ENCODE results near the gene LRRC32.
A peak's percentile ranks its signal among the peaks of the same experiment; 100 is the strongest.

The LRRC32 gene

GRCh38 chr11:76699451-76700091, 29.0 kb upstream of the LRRC32 start:
- peak; percentile 78 for DNase-seq (ENCODE audit: low spot score)

DNA sequence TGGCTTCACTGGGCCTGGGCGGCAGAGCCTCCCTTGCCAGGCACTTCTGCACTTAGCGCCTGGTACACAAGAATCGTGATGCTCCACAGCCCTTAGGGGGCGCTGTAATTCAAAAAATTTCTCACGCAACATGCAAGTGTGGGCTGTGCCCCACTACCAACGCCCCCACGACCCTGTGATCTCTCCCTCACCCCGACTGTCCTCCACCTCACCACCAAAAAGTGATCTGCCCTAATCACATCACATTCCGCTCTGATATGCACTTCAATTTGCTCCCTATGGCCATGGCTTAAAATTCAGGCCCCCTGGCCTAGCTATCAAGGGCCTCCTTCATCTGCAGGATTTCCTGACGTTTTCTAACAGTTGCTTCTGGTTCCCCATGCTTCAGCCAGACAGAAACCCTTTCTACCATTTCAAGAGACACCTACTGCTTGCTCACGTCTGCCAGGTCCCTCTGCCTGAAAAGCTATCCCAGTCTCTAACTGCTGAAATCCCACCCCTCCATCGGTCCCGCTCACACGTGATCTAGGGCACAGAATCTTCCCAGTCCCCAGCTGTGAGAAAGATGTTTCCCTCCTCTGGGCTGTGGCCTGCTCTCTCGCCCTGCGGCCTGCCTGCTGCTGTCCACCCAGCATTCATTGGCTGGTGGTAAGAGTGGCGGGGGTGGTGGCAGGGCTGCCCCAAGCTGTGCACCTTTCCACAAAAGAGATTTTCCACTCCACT, 27.9 kb upstream of the LRRC32 start:
- peak; percentile 85 for DNase-seq (ENCODE audit: low spot score)

DNA sequence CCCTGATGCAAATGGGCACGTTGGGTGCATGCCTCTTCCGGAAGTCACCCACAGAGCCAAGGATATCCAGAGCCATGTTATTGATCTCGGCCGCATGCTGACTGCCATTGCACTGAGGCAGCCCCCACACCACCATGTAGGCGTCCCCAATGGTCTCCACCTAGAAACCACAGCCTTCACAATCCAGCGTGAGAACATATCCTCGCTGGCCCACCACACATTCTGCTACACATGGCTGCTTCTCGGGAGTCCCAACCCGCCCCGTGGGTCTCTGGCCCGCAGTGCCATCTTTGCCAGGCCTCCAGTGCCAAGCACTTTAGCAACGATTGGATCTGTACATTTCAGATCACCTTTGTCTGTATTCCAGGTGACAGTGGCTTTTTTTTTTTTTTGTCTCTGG, 26.2 kb upstream of the LRRC32 start:
- DNase-seq (ENCODE audit: low spot score): no peak

DNA sequence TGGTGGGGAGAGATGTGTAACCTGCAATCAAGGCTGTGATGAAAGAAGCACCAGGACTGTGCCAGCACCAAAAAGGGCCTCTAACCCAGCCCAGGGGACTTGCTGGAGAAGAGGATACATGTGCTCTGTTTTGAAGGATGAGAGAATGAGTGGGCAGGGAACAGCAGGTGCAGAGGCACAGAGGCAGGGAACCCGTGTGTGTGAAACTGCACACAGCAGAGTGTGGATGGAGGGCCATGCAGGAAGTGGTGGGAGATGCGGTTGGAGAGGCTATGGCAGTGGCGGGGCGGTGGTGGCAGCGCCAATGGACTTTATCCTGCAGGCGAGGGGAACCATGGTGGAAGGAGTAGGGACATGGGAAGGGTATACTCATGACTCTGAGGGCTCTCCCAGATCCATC, 25.2 kb upstream of the LRRC32 start:
- DNase-seq (ENCODE audit: low spot score): no peak

- DNase-seq (ENCODE audit: low spot score): peak; percentile 37
Measured at GRCh38 chr11:76695133-76695532, 24.6 kb upstream of the LRRC32 start.

GRCh38 chr11:76694664-76695063, 24.1 kb upstream of the LRRC32 start:
- no peak for DNase-seq (ENCODE audit: low spot score)

DNA sequence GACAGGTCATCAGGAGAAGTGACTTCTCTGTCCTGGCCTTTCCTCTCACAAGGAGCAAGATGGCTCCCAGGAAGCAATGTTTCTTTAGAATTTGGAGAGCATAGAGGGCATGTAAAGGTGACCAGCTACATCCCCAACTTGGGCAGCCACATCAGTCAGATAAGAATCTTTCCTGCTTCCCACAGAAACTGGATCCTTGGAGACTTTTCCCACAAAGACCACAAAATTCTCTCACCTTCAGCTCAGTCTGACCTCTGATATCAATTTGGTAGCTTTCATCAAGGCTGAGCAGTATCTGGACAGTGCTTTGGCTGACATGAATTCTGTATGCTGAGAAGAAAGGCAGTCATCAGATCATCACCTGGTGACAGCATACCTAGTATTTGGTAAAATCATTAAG, 23.3 kb upstream of the LRRC32 start:
- DNase-seq (ENCODE audit: low spot score): no peak

GRCh38 chr11:76692956-76693355, 22.4 kb upstream of the LRRC32 start:
- DNase-seq (ENCODE audit: low spot score): no peak

- no peak for DNase-seq (ENCODE audit: low spot score)
Measured at GRCh38 chr11:76691655-76692054, 21.1 kb upstream of the LRRC32 start.

GRCh38 chr11:76690736-76691135, 20.2 kb upstream of the LRRC32 start:
- DNase-seq (ENCODE audit: low spot score): no peak

GRCh38 chr11:76689313-76690260, 19.0 kb upstream of the LRRC32 start:
- DNase-seq (ENCODE audit: low spot score): no peak

- no peak for DNase-seq (ENCODE audit: low spot score)
Measured at GRCh38 chr11:76688146-76688545, 17.6 kb upstream of the LRRC32 start.

DNA sequence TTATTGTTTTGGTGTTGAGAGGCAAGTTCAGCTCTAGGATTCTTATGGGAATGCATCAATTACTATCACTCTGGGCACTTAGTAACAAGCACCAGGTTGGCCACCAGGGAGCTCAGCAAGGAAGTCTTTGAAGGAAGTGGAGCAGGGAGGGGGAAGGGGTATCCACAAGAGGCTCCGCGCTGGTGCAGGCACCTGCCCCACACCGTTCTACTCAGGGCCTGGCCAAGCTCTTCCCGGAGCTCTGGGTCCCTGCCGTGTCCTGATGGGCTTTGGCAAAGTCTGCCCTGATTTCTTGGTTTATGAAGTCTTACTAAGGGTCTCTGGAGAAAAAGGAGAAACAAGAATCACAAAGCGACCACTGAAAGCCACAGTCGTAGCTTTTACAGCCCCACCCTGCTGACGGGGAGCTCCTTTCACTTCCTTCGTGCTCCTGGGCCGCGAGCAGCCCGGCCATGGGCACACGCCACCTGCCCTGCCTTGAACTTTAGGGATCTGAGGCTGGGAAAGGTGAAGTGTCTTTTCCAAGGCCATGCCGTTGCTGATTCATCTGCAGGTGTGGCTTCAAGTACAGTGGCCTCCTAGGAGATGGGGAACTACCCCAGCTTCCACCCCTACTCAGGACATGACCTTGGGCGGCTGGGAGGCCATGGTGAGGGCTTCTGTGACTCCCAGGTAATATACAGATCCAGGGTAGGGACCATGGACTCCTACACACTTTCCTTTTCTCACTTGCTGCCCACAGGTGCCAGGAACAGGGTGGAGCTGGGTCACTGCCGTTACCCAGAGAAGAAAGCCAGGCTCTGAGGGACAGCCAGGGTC, 15.9 kb upstream of the LRRC32 start:
- no peak for DNase-seq (ENCODE audit: low spot score)

DNA sequence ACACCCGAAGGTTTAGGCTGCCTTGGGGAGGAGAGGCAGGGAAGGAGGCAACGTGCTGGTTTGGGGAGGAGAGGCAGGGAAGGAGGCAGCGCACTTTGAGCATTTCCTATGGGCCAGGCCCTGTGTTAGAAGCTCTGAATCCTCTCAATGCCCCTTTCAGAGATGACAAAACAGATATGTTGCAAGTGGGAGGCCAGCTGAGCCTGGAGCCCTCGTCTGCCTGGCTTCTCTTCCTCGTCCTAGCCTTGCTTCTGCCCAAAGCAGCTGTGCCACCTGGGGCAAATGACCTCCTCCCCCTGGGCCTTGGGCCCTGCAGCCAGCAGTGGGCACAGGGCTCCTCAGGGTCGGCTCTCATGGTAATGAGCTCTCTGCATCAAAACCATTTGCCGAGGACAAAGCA, 15.3 kb upstream of the LRRC32 start:
- no peak for DNase-seq (ENCODE audit: low spot score)

DNA sequence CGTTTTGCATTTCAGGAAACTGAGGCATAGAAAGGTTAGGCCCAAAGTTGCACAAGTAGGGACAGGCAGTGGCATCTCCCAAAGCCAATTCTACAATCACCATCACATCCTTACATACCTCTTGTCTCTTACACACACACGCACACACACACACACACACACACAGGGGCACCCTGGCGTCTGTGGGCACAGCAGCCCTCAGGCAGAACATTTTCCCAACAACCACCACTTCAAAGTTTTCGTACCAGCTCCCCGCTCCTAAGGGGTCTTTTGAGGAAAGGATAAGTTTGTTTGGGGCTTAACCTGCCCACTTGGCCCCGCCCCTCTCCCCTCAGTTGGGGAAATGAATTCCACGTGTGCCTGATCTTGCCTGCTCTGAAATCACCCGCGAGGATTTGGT, 14.7 kb upstream of the LRRC32 start:
- no peak for DNase-seq (ENCODE audit: low spot score)

- DNase-seq (ENCODE audit: low spot score): no peak
Measured at GRCh38 chr11:76684516-76684915, 14.0 kb upstream of the LRRC32 start.

- DNase-seq (ENCODE audit: low spot score): no peak
Measured at GRCh38 chr11:76683161-76684095, 12.9 kb upstream of the LRRC32 start.

DNA sequence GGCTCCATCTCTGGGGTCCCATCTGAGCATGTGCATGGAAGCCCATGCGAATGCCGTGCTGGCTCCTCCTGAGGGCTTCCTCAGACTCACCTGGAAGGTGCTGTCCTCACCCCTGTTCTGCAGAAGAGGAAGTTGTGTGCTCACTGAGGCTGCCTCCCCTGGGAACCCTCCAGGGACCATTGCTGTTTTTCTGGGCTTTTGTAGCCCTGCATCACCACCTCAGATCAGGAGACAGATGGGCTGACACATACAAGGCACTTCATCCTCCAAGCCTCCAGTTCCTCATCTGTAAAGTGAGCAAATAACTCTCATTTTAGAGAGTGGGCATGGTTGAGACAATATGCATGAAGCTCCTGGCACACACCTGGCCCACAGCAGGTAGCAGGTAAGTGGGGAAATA, 12.1 kb upstream of the LRRC32 start:
- DNase-seq (ENCODE audit: low spot score): no peak

DNA sequence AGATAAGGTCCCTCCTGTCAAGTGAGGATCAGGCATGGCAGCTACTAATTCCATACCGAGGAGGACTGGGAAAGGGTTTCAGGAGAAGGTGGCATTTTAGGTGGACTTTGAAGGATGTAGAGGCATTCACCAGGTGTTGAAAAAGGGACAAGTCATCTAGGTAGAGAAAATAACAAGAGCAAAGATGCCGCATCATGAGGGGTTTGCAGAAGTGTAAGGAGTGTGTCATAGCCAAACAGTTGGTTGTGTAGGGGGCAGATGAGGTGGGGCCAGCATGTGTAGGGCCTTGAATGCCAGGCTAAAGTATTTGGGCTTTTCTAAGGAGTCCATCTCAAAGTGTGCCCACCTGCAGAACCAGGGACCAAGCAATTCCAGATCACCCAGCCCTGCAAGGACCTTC, 11.6 kb upstream of the LRRC32 start:
- no peak for DNase-seq (ENCODE audit: low spot score)

- DNase-seq (ENCODE audit: low spot score): peak; percentile 57
Measured at GRCh38 chr11:76680518-76681425, 10.2 kb upstream of the LRRC32 start.
